PC-3 (cell line): ENCODE measurements around the gene TTLL9.

Experiments used
- CTCF ChIP-seq: fragments of 300-600 bp; sonication (generic); conservative IDR thresholded peaks from 2 replicates; pipeline ENCODE4 v1.5.1; 2017; ENCODE audit warnings: antibody characterized with exemption, low read depth, mild to moderate bottlenecking, low read length
- EZH2 ChIP-seq: fragments of 300-600 bp; sonication (generic); IDR thresholded peaks from one replicate; pipeline ENCODE4 v1.6.1; 2017; ENCODE audit warnings: antibody characterized with exemption, mild to moderate bottlenecking, low read length; ENCODE audit not compliant: unreplicated experiment
- EZH2phosphoT487 ChIP-seq: fragments of 300-600 bp; sonication (generic); IDR thresholded peaks from 2 replicates; pipeline ENCODE4 v1.6.1; 2018; ENCODE audit warnings: mild to moderate bottlenecking, antibody characterized with exemption, low read length, borderline replicate concordance

- no peak for TF ChIP-seq CTCF
- TF ChIP-seq EZH2: no peak
- TF ChIP-seq EZH2phosphoT487: no peak
Measured at GRCh38 chr20:31897541-31897940, 27.1 kb downstream of the TTLL9 start.
